DMS79 treated with DMSO at 0.1 percent for 48 hours (cell line): ENCODE data around the gene ASPSCR1.

Experiments
- DNase-seq: peaks from one replicate; lab custom pipeline; 2025; lab: John Stamatoyannopoulos, UW

The ASPSCR1 gene

DNA sequence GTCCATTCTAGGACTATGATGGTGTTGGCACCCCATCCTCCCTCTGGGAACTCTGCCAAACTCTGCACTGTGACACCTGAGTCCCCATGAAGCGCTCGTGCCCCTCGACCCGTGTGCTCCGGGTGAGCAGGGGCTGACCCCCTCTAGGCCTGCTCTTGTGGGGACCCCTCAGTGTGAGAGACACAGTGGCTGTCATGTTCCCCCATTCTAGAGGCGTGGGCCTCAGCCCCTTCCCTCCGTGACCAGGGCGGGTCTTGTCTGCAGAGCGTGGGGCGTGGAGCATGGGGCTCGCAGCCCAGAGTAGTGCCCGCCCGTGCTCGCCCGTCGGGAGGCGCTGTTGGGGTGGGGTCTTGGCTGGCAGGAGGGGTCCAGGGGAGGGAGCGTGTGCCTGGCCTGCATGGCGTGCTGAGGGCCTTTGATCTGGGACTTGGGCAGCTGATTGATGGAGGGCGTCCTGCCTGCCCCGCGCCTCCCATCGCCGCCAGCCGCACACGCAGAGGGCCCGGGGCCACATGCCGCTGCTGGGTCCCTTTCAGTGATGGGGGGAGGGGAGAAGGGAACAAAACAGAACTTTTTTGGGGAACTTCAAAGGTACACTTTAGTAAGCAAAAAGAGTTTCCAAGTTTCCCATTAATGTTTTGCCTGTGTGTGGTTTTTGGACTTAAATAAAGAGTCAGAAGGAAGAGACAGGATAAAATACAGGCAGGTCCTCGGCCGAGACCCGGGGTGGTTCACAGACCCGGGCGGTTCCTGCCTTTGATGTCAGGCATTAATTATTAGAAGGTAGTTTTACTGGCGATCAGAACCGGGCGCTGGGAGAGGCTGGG lies 22.8 kb downstream of the ASPSCR1 start:
- DNase-seq: no peak

DNA sequence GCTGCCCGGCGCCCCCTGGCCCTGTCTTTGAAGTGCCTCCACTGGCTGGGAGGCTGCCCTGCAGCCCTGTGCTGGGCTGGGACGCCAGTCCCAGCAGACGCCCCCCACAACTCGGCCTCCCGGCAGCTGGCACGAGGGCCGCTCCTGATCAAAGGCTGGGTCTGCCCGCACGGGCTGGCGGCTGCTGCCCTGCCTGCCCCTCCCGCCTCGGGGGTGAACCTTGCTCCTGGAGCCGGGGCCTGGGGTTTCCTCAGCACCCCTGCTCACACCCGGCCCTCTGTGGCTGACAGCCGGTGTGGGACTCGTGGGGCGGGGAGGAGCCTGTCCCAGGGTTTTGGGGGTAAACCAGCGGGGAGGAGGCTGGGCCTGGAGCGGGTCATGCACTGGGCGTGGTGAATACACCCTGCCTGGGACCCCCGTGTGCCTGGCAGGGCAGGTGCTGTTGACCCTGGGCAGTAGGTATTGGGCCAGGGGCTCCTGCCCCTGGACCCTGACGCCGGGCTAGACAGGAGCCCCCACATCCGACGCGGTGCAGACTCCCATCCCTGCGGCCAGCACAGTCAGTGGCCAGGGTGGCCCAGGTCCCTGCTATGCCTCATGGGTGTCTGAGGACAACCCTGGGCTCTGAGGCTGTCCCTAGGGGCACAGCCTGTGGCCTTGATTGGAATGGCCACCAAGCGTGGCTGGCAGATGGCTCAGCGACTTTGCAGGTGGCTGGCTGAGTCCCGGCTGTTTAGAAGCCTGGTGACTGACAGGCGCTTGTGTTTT lies 23.6 kb downstream of the ASPSCR1 start:
- DNase-seq: no peak

DNA sequence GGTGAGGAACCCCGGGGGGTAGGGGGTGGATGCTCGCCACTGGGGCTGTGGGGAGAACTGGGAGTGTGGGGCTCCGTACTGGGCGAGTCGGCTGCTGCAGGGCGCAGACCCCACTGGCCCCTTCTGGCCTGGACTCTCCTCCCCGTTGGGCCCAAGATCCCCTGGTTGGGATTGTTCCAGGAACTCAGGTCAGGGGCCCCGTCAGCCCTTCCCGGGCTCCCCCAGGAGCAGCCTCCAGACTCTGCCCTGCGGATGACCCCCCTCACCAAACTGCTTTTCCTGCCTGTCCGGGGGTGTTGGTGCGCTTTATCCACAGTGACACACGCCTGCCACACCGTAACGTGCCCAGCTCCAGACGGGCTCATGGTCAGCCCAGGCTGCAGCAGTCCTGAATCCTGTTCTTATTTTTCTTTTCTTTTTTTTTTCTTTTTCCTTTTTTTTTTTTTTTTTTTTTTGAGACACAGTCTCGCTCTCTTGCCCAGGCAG lies 24.2 kb downstream of the ASPSCR1 start:
- no peak for DNase-seq

DNA sequence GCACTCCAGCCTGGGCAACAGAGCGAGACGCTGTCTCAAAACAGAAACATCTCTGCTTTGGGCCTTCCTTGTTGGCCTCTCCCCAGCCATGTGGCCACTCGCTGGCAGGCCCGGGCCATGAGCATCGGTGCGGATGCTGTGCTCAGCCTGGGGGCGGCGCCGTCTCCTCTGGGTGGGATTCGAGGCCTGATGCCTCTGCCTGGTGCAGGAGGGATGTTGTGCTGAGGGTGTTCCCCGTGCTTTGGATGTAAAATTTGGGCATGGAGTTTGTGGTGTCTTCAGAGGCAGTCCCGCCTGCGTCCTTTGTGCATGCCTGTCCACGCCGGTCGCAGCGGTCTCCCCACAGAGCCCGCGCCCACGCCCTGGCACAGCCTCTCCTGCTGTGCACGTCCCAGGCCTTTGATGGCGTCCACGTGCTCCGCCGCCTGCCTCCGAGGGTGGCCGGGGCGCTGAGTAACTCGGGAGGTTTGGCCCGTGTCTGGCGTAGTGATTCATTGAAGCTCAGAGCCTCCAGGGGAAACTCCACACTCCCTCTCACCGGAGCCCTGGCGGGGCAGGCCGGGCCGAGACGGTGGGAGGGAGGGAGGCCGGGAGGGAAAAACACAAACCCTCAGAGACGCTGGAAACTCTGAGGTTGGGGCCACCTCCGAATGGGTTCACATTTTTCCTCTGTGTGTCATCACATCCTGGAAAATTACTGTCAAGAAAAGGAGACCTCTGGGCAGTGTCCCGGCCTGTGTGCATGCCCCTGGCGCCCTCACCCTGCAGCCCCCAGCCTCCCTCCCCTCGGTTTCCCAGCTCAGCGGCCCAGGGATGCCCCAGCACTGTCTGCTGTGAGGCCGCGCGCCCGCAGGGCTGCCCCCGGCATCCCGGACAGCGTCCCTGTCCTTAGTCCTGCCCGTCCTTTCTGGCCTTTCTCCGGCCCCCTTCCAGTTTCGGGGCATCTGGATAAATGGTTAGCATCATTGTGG lies 26.3 kb downstream of the ASPSCR1 start:
- no peak for DNase-seq

DNA sequence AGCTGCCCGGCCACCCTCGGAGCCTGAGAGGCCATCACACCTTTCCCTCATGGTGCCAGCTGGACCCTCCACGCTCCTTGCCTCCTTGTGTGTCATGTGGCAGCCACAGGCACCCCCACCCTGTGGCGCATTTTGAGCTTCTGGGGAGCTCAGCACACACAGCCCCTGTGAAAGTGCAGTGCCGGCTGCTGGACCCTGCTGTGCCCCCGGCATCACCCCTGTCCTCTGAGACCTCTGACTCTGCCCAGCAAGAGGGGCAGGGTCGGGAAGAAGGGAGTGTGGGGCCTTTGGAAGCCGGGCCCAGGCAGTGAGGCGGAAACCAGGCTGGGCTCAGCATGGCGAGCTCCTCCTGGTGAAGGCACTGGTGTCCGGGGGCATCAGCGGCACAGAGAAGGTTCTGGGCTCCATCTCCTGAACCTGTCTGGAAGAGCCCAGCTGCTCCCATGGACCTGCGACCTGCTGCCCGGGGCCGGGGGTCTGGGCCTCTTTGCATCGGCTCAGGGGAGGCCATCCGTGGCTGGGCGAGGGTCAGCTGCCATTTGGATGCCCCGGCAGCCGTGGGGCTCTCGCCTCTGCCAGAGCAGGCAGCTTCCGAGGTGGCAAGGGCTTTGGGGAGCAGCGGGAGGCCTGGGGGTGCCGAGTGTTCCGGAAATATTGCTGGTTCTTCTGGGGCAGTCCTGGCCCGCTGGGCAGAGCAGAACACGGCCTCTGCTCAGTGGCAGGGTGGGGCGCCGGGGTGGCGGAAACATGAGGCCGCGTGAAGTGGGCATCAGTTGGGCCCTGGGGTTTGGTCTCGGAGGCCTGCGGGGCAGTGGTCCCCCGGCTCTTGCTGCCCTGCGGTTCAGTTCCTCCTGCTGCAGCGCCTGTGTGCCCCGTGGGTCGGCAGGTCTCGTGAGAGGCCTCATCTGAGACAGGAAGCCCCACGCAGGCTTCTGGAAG lies 27.4 kb downstream of the ASPSCR1 start:
- DNase-seq: no peak

DNA sequence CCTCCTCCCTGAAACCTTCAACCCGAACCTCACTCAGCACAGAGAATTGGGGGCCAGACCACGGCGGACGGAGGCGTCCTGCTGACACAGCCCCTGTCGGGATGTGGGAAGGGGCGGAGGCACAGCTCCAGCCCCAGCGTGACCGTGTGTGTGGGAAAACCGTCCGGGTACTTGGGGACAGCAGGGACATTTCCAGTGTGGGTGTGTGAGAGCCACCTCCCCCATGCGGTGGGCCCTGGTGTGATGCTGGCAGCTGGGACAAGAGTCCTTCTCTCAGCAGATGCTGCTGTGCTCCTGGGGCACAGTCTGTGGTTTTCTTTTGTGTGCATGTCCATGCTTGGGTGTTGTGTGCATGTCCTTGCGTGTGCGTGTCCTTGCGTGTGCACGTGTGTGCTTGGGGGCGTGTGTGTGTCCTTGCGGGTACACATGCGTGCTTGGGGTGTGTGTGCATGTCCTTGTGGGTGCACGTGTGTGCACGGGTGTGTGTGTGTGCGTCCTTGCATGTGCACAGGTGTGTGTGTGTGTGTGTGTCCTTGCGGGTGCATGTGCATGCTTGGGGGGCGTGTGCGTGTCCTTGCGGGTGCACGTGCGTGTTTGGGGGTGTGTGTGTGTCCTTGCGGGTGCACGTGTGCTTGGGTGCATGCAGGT lies 28.4 kb downstream of the ASPSCR1 start:
- no peak for DNase-seq

DNA sequence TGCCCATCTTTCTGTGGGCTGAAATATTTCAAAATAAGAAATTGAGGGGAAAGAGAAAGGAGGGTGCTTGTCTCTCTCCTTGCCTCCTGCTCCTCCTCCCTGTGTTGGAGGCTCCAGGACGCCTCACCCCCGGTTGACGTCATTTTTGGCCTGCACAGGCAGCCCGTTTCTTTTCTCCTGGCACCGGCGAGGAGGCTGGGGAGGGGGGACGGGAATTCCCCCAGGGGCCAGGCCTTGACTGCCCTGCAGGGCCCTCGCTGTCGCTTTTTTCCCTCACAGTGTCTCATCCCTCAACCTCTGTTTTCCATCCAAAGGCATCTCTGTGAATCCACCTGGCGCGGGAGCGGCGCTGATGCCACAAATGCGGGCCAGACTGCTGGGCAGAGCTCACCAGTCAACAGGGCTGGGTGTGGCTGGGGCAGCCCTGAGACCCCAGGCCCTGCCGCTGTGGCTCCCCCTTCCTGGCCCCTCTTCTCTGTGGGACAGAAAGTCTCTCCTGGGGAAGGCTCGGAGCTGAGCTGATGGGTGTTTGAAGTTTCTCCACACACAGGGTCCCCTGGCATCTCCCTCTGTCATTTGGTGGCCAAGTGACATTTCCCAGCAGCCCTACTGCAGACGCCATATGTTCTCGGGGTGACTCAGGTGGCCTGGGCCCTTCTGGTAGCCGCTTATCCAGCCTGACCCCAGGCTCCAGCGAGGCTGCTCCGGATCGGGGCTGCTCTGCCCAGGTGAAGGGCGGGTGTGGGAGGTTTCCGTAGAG lies 29.2 kb downstream of the ASPSCR1 start:
- no peak for DNase-seq

DNA sequence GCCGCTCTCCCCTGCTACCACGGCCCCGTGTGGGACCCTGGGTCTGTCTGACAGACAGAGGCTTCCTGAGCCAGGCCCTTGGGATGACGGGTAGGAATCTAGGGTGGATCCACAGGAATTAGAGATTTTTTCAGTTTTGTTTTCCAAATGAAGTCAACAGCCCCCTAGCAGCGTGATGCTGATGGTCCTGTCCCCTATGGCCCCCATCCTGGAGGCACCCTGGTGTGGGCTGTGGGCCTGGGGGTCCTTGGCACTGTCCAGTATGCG lies 29.7 kb downstream of the ASPSCR1 start:
- DNase-seq: no peak

DNA sequence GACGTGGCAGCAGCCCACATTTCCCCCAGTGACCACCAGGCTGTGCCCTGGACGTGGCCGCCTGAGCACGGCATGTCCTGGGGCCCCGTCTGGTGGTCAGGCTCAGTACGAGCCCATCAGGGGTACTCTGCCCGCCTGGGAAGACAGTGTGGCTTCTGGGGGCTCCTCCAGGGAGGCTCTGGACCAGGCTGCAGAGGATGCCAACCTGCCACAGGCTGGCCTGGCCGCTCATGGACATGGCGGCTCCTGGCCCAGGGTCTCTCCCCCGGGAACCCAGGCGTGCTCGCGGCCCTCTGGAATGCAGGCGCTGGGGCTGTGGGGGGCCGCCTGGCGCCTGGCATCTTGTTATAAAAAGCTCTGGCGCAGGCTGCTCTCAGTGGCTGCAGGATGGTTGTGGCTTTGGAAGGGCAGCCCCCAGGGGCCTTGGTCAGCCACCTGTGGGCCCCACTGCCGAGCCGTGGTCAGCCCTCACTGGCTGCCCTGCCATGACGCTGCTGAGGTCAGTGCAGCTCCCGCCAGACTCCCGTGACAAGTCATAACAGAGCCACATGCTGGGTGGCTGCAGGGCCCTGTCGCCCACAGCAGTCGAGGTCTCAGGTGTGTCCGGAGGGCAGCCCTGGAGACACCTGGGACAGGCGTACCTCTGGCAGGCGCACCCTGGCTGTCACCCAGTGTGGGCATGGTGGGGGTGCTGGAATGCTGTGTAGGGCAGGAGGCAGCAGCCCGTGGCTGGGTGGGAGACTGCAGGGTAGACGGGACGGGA lies 30.2 kb downstream of the ASPSCR1 start:
- DNase-seq: no peak

DNA sequence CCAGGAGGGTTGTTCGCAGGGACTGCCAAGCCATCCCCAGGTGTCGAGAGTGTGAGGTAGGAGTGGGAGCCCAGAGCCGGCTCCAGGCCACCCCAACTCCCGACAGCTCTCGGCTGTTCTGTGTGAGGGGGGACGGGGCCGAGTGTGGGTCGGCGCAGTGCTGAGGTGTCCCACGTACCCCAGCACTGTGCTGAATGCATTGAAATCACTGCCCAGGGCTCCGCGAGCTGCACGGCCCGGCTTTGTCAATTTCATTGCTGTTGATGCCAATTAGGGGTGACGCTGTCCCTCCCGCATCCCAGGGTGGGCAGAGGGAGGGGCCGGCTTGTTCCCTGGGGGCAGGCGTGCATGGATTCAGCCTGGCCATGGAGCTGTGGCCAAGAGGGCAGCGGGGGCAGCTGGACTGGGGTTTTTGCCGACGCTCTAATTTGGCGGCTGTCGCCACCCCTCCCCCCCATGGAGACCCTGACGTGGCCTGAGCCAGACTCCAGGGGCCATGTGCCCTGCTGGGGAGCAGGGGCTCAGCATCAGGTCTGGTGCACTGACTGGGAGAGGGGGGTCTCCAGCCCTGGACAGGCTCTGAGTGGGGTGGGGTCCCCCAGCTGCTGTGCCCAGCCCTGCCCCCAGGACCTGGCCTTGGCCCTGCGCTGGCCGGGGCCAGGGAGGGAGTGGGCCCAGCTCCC lies 31.0 kb downstream of the ASPSCR1 start:
- no peak for DNase-seq

DNA sequence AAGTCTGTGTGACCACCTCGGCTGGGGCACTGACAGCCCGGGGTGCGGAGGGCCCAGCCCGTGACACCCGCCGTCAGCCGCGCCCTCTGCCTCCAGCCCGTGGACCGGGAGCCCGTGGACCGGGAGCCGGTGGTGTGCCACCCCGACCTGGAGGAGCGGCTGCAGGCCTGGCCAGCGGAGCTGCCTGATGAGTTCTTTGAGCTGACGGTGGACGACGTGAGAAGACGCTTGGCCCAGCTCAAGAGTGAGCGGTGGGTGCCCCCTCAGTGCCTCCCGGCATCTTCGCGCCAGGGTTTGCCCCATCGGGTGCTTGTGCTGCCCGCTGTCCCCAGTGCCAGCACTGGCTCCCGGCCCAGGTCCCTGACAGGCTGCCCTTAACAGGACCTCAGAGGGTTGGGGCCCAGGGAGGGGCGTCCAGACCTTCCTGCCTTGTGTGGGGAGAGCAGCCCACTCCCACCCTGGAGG lies 31.5 kb downstream of the ASPSCR1 start:
- no peak for DNase-seq

DNA sequence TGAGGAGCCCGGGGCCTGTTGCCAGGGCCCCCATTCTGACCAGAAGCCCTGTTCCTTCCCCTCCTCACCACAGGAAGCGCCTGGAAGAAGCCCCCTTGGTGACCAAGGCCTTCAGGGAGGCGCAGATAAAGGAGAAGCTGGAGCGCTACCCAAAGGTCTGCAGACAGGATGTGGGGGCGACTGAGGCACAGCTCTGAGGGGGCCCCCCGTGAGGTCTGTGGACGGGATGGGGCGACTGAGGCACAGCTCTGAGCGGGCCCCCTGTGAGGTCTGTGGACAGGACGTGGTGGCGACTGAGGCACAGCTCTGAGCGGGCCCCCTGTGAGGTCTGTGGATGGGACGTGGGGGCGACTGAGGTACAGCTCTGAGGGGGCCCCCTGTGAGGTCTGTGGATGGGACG lies 32.0 kb downstream of the ASPSCR1 start:
- DNase-seq: no peak

DNA sequence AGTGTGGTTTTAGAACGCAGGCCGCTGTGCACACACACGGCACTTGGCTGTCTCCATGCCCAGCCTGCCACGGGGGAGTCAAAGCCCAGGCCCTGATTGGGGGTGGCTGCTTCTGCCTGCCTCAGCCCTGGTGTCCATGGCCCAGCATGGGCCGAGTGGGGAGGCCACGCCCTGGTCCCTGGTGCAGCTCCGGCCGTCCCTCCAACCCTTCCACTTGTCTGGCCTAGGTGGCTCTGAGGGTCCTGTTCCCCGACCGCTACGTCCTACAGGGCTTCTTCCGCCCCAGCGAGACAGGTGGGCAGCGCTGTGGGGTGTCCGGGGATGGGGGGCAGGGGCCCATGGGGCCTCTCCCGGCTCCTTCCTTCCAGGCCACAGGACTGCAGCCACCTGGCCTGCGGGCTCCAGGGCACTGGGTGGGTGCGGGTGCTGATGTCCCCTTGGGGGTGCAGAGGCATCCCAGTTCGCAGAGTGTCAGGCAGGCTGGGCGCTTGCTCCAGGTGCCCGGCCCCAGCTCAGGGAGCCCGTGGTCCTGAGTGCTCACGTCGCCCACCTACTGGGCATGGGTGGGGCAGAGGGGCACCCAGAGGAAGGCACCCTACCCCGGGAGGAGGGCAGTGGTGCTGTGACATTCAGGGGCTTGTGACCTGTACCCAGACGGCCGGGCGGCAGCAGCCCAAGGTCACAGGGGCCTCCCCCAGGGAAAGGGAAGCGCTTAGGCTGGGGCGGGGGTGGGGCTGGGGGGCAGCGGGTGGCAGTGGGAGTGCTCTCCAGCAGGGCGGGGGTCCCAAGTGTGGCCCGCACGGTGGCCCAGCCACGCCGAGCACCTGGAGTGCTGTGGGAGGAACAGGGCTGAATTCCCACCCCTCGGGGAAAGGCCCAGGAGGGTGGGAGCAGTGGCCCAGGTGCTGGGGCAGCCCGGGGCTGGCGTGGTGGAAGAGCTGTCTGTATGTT lies 33.4 kb downstream of the ASPSCR1 start:
- DNase-seq: no peak

DNA sequence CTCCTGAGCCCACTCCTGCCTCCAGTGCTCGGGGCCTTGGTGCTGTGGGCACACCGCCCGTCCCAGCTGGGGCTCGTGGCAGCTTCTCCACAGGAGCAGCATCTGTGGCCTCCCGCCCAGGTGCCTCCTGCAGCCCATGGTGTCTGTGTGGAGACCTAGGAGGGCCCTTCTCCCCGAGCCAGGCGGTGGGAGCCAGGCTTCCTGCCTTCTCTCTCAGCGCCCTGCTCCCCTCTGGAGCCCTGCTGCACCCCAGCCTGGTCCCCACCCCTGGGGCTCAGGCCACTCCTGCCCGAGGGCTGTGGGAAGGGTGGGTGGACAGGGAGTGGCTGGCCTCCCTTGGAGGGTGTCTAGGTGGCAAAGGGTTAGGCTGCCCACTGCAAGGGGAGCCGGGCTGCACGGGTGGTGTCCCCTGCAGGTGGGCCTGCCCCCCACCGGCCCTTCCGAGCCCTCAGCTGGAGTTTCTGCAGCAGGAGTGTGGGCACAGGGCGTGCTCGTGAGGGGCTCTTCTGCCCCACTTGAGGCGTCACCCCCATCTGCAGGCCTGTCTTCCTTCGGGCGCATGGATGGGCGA lies 34.3 kb downstream of the ASPSCR1 start:
- no peak for DNase-seq

DNA sequence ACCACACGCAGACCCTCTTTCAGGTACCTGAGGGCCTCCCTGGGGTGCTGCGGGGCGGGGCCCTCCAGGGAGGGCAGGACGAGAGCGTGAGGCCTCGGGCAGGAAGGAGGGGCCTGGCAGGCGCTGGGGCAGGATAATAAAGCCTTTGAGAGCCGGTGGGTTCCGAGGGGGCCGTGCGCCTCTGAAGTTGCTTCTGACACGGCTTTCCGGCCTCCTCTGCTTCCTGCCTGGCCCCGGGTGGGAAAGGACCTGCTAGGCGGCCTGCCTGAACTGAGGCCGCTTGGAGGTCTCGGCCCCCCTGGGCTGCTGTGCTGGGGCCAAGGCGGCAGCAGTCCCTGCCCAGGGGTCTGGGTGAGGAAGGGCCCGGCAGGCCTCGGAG lies 34.8 kb downstream of the ASPSCR1 start:
- DNase-seq: no peak

DNA sequence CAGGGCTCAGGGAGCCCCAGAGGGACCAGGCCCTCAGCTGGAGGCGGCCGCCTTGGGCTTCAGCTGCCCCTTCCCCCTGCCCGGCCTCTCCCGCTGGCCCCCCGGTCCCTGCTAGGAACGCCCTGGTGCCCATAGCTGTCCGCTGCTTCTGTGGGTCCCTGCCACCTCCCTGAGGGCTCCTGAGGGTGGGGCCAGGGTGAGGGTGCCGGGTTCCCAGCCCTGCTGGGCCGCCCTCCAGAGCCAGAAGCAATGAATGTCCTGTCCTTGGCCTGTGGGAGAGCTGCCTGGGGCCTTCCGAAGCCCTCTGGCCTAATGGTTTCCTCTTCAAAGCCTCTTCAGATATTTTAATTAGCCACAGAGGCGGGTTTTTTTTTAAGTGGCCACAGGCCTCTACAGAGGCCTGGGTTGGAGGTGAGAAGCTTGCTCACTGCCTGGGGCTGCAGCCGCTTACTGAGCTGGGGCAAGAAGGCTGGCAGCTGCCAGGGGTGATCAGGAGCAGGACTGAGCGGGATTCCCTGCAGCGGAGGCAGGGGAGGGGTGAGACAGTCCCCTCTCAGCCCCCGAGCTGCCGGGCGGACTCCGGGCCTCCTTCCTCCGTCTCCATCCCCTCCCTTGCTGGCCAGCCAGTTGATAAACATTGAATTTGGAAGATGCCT lies 35.3 kb downstream of the ASPSCR1 start:
- peak; percentile 68 for DNase-seq
